Activated CD4-positive, alpha-beta T cell treated with anti-CD3 and anti-CD28 coated beads for 36 hours (primary cell): ENCODE data around the gene NPC2. TPM values are rescaled to one million over a fixed set of nuclear protein-coding genes. Genes with fewer than 3 reads are reported as not detected.

Experiments
- ATAC-seq: fragments of 200-7000 bp; cut with Tn5 transposase; one replicate; pipeline ENCODE4 v1.10.0; 2021; ENCODE audit warnings: mild to moderate bottlenecking, moderate library complexity
- CTCF ChIA-PET: fragments of 350-600 bp; sonication (Branson Sonifier 250); formaldehyde crosslinking; loops from one replicate; lab custom pipeline; 2021; ENCODE audit warnings: antibody characterized with exemption; lab: Charles Lee
- POLR2A ChIA-PET: fragments of 350-600 bp; sonication (Branson Sonifier 250); formaldehyde crosslinking; loops from one replicate; lab custom pipeline; 2021; ENCODE audit warnings: antibody characterized with exemption, inconsistent platforms; lab: Charles Lee
- DNase-seq: peaks from one replicate; pipeline ENCODE4 v3.0.0-alpha.2; 2020
- H3K27ac Mint-ChIP-seq: one replicate; pipeline ENCODE4 v1.8.0; 2021; ENCODE audit warnings: mixed read lengths
- H3K27me3 Mint-ChIP-seq: one replicate; pipeline ENCODE4 v1.8.0; 2021; ENCODE audit warnings: mixed read lengths
- H3K36me3 Mint-ChIP-seq: one replicate; pipeline ENCODE4 v1.8.0; 2021; ENCODE audit warnings: low read depth, mixed read lengths
- H3K4me1 Mint-ChIP-seq: one replicate; pipeline ENCODE4 v1.8.0; 2021; ENCODE audit warnings: mixed read lengths
- H3K4me3 Mint-ChIP-seq: one replicate; pipeline ENCODE4 v1.8.0; 2021; ENCODE audit warnings: mild to moderate bottlenecking, moderate library complexity, mixed read lengths
- H3K9me3 Mint-ChIP-seq: one replicate; pipeline ENCODE4 v1.8.0; 2021; ENCODE audit warnings: low read depth, mixed read lengths
- intact Hi-C, 2 experiments: fragments of 100-400 bp; cut with DNase I in 1 of 2; cut with micrococcal nuclease in 1 of 2; formaldehyde crosslinking; loops; one replicate each; pipeline versions ENCODE4 v1.14.2 to v1.15.1; 2022 to 2024; cut with DNase I, micrococcal nuclease
- total RNA-seq, 2 experiments: library from RNA; stranded (reverse); gene quantifications; one replicate each; pipeline ENCODE4 v1.2.3, GENCODE V29; 2021

NPC2 gene
- total RNA-seq, 2 experiments from 2014 or later, result 27.3 to 56.9 TPM

DNA sequence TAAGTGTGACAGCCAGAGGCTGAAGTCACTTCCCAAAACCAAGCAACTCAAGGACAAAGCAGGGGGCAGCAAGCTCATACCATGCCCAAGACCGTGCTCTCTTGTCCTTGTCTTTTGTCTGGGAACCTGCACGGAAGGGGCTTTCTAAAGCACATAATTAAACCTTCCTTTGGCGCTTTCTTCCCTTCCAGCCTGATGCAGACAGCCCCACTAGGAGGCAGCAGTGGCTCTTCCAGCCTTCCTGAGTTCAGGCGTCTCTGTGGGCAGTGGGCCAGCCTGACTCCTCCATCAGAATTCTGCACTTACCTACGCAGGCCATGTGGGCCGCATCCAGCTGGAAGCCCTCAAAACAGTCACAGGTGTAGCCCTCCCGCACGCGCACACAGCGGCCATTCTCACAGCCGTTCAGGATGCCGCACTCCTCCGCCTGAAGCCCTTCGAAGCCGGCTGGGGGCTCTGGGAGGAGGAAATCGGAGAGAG lies 8.1 kb upstream of the NPC2 start:
- no peak for ATAC-seq

DNA sequence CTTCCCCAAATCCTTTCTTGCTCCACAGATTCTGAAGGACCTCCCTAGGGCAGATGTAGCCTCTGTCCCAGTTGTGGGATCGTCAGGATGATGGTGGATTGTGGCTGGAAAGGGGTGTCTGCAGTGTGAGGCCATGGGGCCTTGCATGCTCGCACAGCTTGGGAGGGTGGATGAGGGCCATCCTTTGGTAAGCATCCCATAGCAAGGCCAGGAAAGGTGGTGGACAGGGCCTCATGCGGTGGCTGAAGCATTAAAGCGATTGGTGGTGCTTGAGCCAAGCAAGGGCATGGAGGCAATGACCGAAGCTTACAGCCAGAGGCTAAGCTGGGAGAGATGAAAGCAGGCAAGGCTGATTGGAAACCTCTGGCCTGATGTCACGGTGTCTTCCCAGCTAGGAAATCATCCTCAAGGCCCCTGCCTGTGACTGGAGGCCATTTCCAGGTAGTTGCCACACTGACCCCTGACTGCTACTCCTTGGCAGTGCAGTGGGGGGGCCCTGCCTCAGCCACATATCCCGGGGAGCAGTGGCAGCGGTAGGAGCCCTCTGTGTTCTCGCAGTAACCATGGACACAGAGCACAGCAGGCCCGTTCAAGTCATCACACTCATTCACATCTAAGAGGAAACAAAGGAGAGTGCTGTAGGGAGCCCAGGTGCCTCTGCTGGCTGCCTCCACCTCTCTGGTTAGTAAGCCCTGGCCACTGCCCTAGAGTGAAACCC lies 7.5 kb upstream of the NPC2 start:
- no peak overlapping the region for H3K27ac Mint-ChIP-seq
- H3K9me3 Mint-ChIP-seq, result no peaks in the 10 kb centered on the region
- no peak for ATAC-seq
- ChIA-PET CTCF (interaction anchor here (0.8 to 2.6 kb wide), 3 partner anchors 11 to 136 kb away, joined by 3 to 12 read pairs (median 5); no protein-coding TSS in a partner anchor), POLR2A (no interaction called here)
- no peak overlapping the region for H3K4me3 Mint-ChIP-seq
- no peaks in the 10 kb centered on the region for H3K27me3 Mint-ChIP-seq
- peaks cover 4% of the 10 kb centered on the region for H3K36me3 Mint-ChIP-seq
- DNase-seq, result no peak
- intact Hi-C loops, result no loop called here
- H3K4me1 Mint-ChIP-seq, result peaks cover under 1% of the 10 kb centered on the region

More for the DNA sequence above, 8.1 kb upstream of the NPC2 start:
- Mint-ChIP-seq H3K9me3 (no peaks in the 10 kb centered on the region), H3K27me3 (no peaks in the 10 kb centered on the region), H3K36me3 (peaks cover 4% of the 10 kb centered on the region), H3K4me1 (no peaks in the 10 kb centered on the region), H3K27ac (no peak overlapping the region), H3K4me3 (no peak overlapping the region)
- ChIA-PET POLR2A (no interaction called here), CTCF (interaction anchor here (0.8 to 2.6 kb wide), 2 partner anchors 11 to 137 kb away, joined by 3 to 12 read pairs; no protein-coding TSS in a partner anchor)
- peak; percentile 27 for DNase-seq
- intact Hi-C loops, result no loop called here

DNA sequence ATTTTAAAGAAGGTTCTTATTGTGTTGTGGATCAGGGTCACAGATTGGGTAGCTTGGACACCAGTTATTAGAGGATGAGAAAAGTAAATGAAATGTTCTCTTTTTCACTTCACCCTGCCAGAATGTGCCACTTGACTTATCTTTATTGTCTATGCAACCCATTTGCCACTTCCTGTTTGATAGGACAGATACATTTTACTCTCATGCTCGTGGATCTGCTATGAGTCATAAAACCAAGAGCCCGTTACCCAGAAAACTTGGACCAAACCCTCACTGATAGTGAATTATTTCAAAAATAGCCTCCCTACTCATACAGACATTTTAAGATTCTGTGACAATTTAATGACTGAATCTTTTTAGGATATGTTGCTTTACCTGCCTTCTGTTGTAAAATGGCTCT lies 2.3 kb upstream of the NPC2 start:
- ChIA-PET POLR2A (no interaction called here), CTCF (interaction anchor here (0.7 to 1.0 kb wide), 2 partner anchors 114 to 117 kb away, joined by 3 read pairs; partner anchors contain the start of gene LTBP2)
- ATAC-seq (no peak), DNase-seq (no peak)
- H3K27me3 Mint-ChIP-seq, result no peaks in the 10 kb centered on the region
- H3K36me3 Mint-ChIP-seq, result peaks cover 10% of the 10 kb centered on the region
- H3K4me1 Mint-ChIP-seq, result peaks cover 17% of the 10 kb centered on the region
- no peak overlapping the region for H3K4me3 Mint-ChIP-seq
- H3K27ac Mint-ChIP-seq, result peak overlapping the region; percentile 89
- H3K9me3 Mint-ChIP-seq, result no peaks in the 10 kb centered on the region
- intact Hi-C loops, result loop anchor here in 1 of 2 experiments (10.0 kb wide), 1 partner anchor 569 kb away; the partner anchor contains the start of genes ACYP1 and ZC2HC1C

DNA sequence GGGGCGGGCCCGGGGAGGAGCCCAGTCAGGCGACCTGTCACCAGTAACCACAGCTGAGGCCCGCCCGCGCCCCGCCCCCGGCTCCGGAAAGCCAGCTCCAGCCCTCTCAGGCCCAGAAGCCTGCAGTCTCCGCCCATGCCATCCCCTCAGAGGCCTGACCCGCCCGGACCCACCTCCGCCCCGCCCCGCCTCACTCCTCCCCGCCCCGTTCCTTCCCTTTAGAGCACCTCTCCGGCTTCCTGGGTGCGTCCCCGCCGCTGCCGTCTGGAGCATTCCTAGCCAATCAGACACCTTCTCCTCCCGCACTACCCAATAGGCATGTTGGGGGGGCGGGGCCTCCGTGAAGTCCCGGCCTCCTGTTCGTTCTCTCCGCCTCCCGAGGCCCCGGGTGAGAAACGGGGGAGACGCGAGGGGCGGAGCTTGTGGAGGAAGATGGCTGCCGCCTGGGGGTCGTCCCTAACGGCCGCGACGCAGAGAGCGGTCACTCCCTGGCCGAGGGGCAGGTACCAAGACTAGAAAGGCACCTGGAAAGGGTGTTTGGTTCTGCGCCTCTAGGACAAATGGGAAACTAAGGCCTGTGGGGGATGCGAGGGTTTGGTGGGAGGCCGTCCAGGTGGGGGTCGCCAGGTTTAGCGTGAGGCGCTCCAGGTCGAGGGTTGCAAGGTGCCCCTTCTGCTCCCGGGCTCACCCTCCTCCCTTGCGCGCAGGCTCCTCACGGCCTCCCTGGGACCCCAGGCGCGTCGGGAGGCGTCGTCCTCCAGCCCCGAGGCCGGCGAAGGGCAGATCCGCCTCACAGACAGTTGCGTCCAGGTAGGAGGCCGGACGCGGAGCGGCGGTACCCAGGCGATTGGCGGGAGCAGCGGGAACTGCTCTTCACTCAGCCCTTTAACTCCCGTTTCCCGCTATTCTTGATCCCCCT lies 497 bp upstream of the NPC2 start, which contains the start of gene ISCA2:
Gene ISCA2 (plus strand): TSS at position 423 of the 919 bp plus-strand sequence. CDS start 10 bp downstream, at position 433.
- Mint-ChIP-seq H3K27ac (peak within 1 kb of the TSS; percentile 89), H3K4me3 (no peak within 1 kb of the TSS), H3K36me3 (peaks cover 10% of the 10 kb centered on the region), H3K27me3 (no peaks in the 10 kb centered on the region), H3K9me3 (no peaks in the 10 kb centered on the region), H3K4me1 (peaks cover 23% of the 10 kb centered on the region)
- ChIA-PET POLR2A (interaction anchor here (0.6 to 0.9 kb wide), 5 partner anchors 126 to 1492 kb away, joined by 3 to 4 read pairs (median 3); partner anchors contain the start of gene ABCD4), CTCF (interaction anchor here (0.5 to 1.5 kb wide), 7 partner anchors 69 to 1228 kb away, joined by 3 to 9 read pairs (median 3); partner anchors contain the start of gene LTBP2)
- DNase-seq (peak; percentile 100), ATAC-seq (peak; percentile 96)
- intact Hi-C loops, result loop anchor here (1.0 to 10.0 kb wide), 17 partner anchors 67 to 683 kb away; partner anchors contain the start of genes ABCD4 (in 1 of the 2), ACYP1 (in 1 of the 2), ALDH6A1 (in 1 of the 2) and AREL1 (in 1 of the 2)

DNA sequence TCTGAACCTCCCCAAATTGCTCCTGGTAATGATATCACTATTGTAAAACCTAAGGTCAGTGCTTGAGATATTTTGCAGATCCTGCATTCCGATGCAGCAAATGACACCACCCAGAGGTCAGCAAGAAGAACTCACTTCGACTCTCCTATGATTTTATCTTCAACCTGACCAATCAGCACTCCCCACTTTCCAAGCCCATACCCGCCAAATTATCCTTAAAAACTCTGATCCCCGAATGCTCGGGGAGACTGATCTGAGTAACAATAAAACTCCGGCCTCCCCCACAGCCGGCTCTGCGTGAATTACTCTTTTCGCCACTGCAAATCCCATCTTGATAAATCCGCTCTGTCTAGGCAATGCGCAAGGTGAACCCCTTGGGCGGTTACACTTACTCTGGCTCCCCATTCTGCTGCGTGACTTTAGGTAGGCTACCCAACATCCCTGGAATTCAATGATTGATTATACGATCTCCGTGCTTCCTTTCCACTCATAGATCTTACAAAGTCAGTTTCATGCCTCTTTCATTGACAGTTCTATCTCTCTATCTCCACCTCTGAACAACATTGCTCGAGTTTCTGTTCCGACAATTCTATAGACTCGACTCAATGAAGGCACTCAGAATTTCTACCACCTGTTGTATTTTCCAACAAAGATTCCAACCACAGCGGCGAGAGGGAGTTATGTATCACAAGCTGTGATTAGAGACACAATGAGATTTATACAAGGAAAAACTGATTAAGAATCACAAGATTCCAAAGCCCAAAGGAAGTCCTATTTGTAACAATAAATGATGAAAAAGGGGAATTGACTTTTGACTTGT lies 939 bp downstream of the NPC2 start:
- peak; percentile 29 for DNase-seq
- H3K27ac Mint-ChIP-seq, result no peak overlapping the region
- ATAC-seq, result no peak
- peaks cover 8% of the 10 kb centered on the region for H3K36me3 Mint-ChIP-seq
- peaks cover 23% of the 10 kb centered on the region for H3K4me1 Mint-ChIP-seq
- no peaks in the 10 kb centered on the region for H3K9me3 Mint-ChIP-seq
- intact Hi-C loops, result loop anchor here (1.0 to 10.0 kb wide), 9 partner anchors 65 to 639 kb away; partner anchors contain the start of genes ABCD4 (in 1 of the 2), ACYP1 (in 1 of the 2), AREL1 (in 1 of the 2) and COQ6 (in 1 of the 2)
- no peaks in the 10 kb centered on the region for H3K27me3 Mint-ChIP-seq
- ChIA-PET POLR2A (interaction anchor here (0.7 kb wide), 1 partner anchor 847 kb away, joined by 5 read pairs; no protein-coding TSS in a partner anchor), CTCF (interaction anchor here (0.7 to 1.5 kb wide), 2 partner anchors 47 to 117 kb away, joined by 3 to 9 read pairs; no protein-coding TSS in a partner anchor)
- H3K4me3 Mint-ChIP-seq, result no peak overlapping the region

DNA sequence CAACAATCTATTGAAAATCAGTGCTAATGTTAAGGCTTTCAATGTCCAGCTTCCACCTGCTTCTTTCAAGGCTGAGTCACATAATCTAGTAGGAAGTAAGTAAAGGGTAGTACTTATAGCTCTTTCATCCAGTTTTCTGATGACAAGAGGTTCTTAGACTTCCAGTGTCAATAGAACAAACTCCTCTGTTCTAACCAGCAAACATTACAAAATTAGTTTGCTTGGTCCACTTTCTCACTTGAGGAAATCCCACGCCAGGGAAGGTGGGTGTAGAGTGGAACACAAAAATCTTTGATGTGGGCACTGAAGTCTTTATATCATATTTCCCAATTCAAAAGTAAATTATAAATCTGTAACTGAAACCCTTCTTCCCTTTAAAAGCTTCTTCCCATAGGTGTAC lies 2.6 kb downstream of the NPC2 start:
- CTCF ChIA-PET, result interaction anchor here (0.7 to 3.0 kb wide), 5 partner anchors 9 to 488 kb away, joined by 3 to 12 read pairs (median 5); no protein-coding TSS in a partner anchor
- Mint-ChIP-seq H3K27me3 (no peaks in the 10 kb centered on the region), H3K4me1 (peaks cover 22% of the 10 kb centered on the region), H3K9me3 (no peaks in the 10 kb centered on the region), H3K4me3 (no peak overlapping the region), H3K36me3 (peaks cover 7% of the 10 kb centered on the region), H3K27ac (no peak overlapping the region)
- DNase-seq, result no peak
- ATAC-seq, result no peak
- POLR2A ChIA-PET, result interaction anchor here (0.7 kb wide), 1 partner anchor 51 kb away, joined by 3 read pairs; no protein-coding TSS in a partner anchor
- intact Hi-C loops, result loop anchor here in 1 of 2 experiments (5.0 to 10.0 kb wide), 2 partner anchors 82 to 574 kb away; partner anchors contain the start of genes ACYP1 and ZC2HC1C

DNA sequence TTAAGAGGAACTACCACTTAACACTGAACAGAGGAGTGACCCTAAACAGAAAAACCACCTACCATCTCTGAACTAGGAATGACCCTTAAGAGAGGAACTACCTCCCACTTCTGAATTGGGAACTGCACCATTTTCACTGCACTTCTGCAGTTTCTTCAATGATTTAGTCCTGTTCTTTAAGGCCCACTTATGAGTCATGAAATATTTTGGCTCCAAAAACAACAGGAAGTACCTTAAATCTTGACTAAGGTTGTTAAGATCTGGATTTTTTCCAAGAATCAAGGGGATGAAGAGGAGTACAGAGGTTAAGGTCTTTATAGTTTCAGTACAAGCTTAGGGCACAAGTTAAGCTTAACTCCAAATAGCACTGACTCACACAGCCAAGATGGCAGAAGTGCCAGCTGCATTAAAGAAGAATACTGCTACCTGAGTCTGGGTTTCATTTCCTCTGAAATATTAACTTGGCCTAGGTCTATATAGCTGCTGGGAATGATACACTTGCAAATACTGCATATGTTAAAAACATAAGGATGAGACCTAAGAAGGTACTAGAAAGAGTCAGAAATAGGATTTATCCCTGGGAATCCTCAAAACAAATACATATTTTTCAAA lies 4.2 kb downstream of the NPC2 start:
- Mint-ChIP-seq H3K27ac (no peak overlapping the region), H3K4me3 (no peak overlapping the region), H3K27me3 (no peaks in the 10 kb centered on the region), H3K9me3 (no peaks in the 10 kb centered on the region), H3K4me1 (peaks cover 7% of the 10 kb centered on the region), H3K36me3 (peaks cover 3% of the 10 kb centered on the region)
- POLR2A ChIA-PET, result no interaction called here
- DNase-seq (no peak), ATAC-seq (no peak)
- intact Hi-C loops, result no loop called here
- CTCF ChIA-PET, result interaction anchor here (0.6 to 3.0 kb wide), 4 partner anchors 11 to 126 kb away, joined by 3 to 12 read pairs (median 4); no protein-coding TSS in a partner anchor

DNA sequence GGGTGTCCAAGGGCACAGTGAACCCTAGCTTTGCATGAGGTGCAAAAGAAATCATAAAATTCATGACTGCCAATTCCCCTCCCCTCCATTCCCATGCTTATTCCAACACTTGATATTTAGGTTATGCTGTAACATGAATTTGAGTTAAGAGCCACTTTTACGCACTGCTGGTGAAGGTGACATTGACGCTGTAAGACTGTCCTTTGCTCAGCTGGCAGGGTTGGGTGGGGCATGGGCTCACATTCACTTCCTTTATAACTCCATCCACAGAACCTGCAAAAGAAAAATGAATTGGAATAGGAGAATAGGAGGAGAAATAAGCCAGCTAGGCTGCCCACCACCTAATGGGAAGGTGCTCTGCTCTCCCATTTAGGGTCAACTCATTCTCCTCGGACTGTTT lies 6.9 kb downstream of the NPC2 start:
- intact Hi-C loops, result no loop called here
- ChIA-PET CTCF (interaction anchor here (0.6 kb wide), 2 partner anchors 30 to 60 kb away, joined by 4 read pairs; no protein-coding TSS in a partner anchor), POLR2A (no interaction called here)
- ATAC-seq, result no peak
- Mint-ChIP-seq H3K27me3 (no peaks in the 10 kb centered on the region), H3K9me3 (no peaks in the 10 kb centered on the region), H3K4me3 (no peak overlapping the region), H3K4me1 (peaks cover 7% of the 10 kb centered on the region), H3K27ac (no peak overlapping the region), H3K36me3 (peaks cover 12% of the 10 kb centered on the region)
- no peak for DNase-seq

DNA sequence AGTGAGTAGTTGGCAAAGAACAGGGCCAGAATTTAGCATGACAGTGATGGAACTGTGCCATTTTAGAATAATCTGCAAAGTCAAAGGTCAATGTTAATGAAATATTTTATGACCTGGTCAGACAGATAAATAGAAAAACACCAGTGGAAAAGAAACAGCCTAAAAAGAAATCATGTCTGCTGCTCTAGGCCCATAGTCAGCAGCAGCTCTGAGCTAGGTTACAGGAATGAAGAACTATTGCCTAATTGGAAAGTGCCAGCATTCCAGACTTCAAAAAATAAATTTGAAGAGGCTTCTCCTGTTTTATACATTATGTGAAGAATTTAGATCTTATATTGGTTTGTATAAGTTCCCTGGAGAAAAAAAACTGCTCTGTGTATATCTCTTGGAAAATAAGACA lies 9.8 kb downstream of the NPC2 start:
- Mint-ChIP-seq H3K9me3 (no peaks in the 10 kb centered on the region), H3K4me3 (no peak overlapping the region), H3K27ac (no peak overlapping the region), H3K27me3 (no peaks in the 10 kb centered on the region), H3K4me1 (no peaks in the 10 kb centered on the region), H3K36me3 (peaks cover 19% of the 10 kb centered on the region)
- DNase-seq (no peak), ATAC-seq (no peak)
- intact Hi-C loops, result no loop called here
- ChIA-PET POLR2A (no interaction called here), CTCF (no interaction called here)
